ENCODE measurements around the gene TAF4.
A peak's percentile ranks its signal among the peaks of the same experiment; 100 is the strongest.

Gene TAF4

DNA sequence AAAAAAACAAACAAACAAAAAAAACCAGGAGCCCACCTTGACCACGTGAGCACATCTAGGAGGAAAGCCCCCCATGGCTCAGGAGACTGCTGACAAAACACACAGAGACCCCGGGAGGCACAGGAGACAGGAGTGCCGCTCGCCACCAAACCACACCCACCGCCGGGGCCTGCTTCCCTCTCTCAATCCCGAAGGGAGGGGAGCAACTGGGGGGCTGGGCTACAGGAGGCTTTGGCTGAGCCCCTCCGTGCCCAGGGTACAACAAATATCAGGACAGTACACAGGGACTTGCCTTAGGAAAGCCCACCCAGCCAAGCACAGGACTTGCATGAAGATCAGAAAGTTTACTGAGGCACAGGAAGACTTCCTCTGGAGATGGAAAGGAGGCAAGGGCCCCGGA, 102.5 kb downstream of the TAF4 start:
- Histone ChIP-seq H3K36me3 (replicated peaks; ENCODE audit: insufficient read depth, low read length) (no peaks in the 10 kb centered on the region), H3K4me1 (ENCODE audit: low read length) (no peaks in the 10 kb centered on the region), H3K27me3 (replicated peaks; ENCODE audit: insufficient read depth, low read length) (peaks cover 62% of the 10 kb centered on the region), H3K9ac (ENCODE audit: low read length) (no peak overlapping the region), H3F3A (ENCODE audit: insufficient read depth, low read length) (no peaks in the 10 kb centered on the region), H2AFZ (ENCODE audit: low read length) (no peak overlapping the region), H3K4me2 (ENCODE audit: low read depth, low read length) (no peak overlapping the region), H3K27ac (ENCODE audit: low read length) (no peak overlapping the region), H4K20me1 (ENCODE audit: insufficient read depth, low read length) (no peaks in the 10 kb centered on the region), H3K9me2 (replicated peaks; ENCODE audit: insufficient read depth, low read length) (no peaks in the 10 kb centered on the region), H3K79me2 (ENCODE audit: low read length) (no peaks in the 10 kb centered on the region), H3K9me3 (replicated peaks; ENCODE audit: insufficient read depth, low read length) (no peaks in the 10 kb centered on the region), H3K4me3 (ENCODE audit: low read length) (no peak overlapping the region)
- no peak for DNase-seq
- TF ChIP-seq, protein P1, sequence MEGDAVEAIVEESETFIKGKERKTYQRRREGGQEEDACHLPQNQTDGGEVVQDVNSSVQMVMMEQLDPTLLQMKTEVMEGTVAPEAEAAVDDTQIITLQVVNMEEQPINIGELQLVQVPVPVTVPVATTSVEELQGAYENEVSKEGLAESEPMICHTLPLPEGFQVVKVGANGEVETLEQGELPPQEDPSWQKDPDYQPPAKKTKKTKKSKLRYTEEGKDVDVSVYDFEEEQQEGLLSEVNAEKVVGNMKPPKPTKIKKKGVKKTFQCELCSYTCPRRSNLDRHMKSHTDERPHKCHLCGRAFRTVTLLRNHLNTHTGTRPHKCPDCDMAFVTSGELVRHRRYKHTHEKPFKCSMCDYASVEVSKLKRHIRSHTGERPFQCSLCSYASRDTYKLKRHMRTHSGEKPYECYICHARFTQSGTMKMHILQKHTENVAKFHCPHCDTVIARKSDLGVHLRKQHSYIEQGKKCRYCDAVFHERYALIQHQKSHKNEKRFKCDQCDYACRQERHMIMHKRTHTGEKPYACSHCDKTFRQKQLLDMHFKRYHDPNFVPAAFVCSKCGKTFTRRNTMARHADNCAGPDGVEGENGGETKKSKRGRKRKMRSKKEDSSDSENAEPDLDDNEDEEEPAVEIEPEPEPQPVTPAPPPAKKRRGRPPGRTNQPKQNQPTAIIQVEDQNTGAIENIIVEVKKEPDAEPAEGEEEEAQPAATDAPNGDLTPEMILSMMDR (IDR thresholded peaks at IDR 0.05; ENCODE audit: low read length) = no peak
- TF ChIP-seq EZH2phosphoT487 (IDR thresholded peaks at IDR 0.05; ENCODE audit: low read length) (no peak), EZH2 (optimal IDR thresholded peaks at IDR 0.05; ENCODE audit: low read depth, low read length) (no peak)

DNA sequence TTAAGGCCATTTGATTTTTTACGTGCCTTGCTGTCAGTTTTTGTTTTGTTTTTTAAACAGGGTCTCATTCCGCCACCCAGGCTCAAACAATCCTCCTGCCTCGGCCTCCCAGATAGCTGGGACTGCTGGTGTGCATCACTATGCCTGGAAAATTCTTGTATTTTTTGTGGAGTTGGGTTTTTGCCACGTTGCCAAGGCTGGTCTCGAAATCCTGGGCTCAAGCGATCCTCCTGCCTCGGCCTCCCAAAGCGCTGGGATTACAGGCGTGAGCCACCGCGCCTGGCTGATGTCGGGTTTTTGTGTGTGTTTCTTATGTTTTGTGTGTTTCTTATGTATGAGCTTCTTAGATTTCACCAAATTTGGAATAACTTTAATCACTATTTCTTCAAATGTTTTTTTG, 104.8 kb downstream of the TAF4 start:
- Histone ChIP-seq H3K27me3 (replicated peaks; ENCODE audit: insufficient read depth, low read length) (peaks cover 85% of the 10 kb centered on the region), H3K9me2 (replicated peaks; ENCODE audit: insufficient read depth, low read length) (no peaks in the 10 kb centered on the region), H3F3A (ENCODE audit: insufficient read depth, low read length) (no peaks in the 10 kb centered on the region), H4K20me1 (ENCODE audit: insufficient read depth, low read length) (no peaks in the 10 kb centered on the region), H3K4me3 (ENCODE audit: low read length) (no peak overlapping the region), H3K79me2 (ENCODE audit: low read length) (no peaks in the 10 kb centered on the region), H3K9ac (ENCODE audit: low read length) (no peak overlapping the region), H2AFZ (ENCODE audit: low read length) (no peak overlapping the region), H3K27ac (ENCODE audit: low read length) (no peak overlapping the region), H3K4me1 (ENCODE audit: low read length) (no peaks in the 10 kb centered on the region), H3K36me3 (replicated peaks; ENCODE audit: insufficient read depth, low read length) (no peaks in the 10 kb centered on the region), H3K4me2 (ENCODE audit: low read depth, low read length) (no peak overlapping the region), H3K9me3 (replicated peaks; ENCODE audit: insufficient read depth, low read length) (no peaks in the 10 kb centered on the region)
- no peak for TF ChIP-seq EZH2 (optimal IDR thresholded peaks at IDR 0.05; ENCODE audit: low read depth, low read length)
- TF ChIP-seq, protein P1 (IDR thresholded peaks at IDR 0.05; ENCODE audit: low read length) = no peak
- no peak for DNase-seq

DNA sequence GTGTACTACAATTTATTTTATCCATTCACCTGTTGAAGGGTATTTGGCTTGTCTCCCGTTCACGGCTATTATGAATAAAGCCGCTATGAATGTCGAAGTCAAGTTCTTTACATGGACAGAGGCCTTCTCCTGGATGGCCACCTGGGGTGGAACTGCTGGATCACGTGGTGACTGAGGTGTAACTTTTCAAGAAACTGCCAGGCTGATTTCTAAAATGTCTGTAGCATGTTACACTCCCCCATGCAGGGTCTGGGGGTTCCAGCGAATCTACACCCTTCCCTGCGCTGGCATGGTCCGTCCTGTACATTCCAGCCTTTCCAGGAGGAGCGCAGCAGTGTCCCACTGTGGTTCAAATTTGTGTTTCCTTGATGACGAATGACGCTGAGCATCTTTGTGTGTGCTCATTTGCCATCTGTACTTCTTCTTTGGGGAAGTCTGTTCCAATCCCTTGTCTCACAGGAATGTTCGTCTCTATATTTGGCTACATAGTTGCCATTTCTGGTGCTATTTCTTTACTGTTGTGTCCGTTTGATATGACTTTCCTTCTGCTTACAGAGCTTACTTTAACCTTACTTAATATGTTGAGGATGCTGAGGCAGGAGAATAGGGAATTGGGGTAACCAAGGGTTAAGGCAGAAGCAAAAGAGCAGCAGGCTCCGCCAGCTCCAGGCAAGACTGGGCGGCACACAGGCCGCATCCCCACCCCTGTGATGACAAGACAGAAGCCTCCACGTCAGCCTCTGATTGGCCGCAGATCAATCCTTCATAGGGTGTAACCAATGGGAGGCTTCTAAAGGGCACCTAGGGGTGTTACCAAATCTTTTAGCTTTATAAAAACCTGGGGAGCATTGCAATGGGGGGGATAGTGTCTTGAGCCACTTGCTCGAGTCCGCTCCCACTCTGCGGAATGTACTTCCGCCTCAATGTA, 106.6 kb downstream of the TAF4 start:
- Histone ChIP-seq H3K4me3 (ENCODE audit: low read length) (no peak overlapping the region), H3F3A (ENCODE audit: insufficient read depth, low read length) (no peaks in the 10 kb centered on the region), H3K79me2 (ENCODE audit: low read length) (no peaks in the 10 kb centered on the region), H3K27me3 (replicated peaks; ENCODE audit: insufficient read depth, low read length) (peaks cover 95% of the 10 kb centered on the region), H3K36me3 (replicated peaks; ENCODE audit: insufficient read depth, low read length) (no peaks in the 10 kb centered on the region), H2AFZ (ENCODE audit: low read length) (no peak overlapping the region), H3K4me2 (ENCODE audit: low read depth, low read length) (no peak overlapping the region), H3K9ac (ENCODE audit: low read length) (no peak overlapping the region), H3K9me3 (replicated peaks; ENCODE audit: insufficient read depth, low read length) (no peaks in the 10 kb centered on the region), H3K27ac (ENCODE audit: low read length) (no peak overlapping the region), H3K9me2 (replicated peaks; ENCODE audit: insufficient read depth, low read length) (no peaks in the 10 kb centered on the region), H4K20me1 (ENCODE audit: insufficient read depth, low read length) (no peaks in the 10 kb centered on the region), H3K4me1 (ENCODE audit: low read length) (no peaks in the 10 kb centered on the region)
- TF ChIP-seq, protein P1 (IDR thresholded peaks at IDR 0.05; ENCODE audit: low read length) = no peak
- TF ChIP-seq EZH2phosphoT487 (IDR thresholded peaks at IDR 0.05; ENCODE audit: low read length) = no peak
- peak; percentile 15 for DNase-seq
